ENCODE measurements around the gene ATE1. TPM values are rescaled to one million over a fixed set of nuclear protein-coding genes. Genes with fewer than 3 reads are reported as not detected.

Gene ATE1
- total and polyA plus RNA-seq, 2 experiments from 2014 or later = 17.4 to 24.5 TPM

GRCh38 chr10:121813857-121814256 lies 114.0 kb downstream of the ATE1 start (continued):
- no peak for TF ChIP-seq ETS1 (IDR thresholded peaks at IDR 0.05)
- no peak for TF ChIP-seq EZH2 (IDR thresholded peaks at IDR 0.05; ENCODE audit: low read depth, unreplicated experiment)
- no peak for TF ChIP-seq CTCF (conservative IDR thresholded peaks at IDR 0.05; ENCODE audit: low read depth in 2 of 2)
- TF ChIP-seq POLR2AphosphoS5 (IDR thresholded peaks at IDR 0.05; ENCODE audit: low read depth) = no peak
- no peak for TF ChIP-seq JUNB (IDR thresholded peaks at IDR 0.05; ENCODE audit: unreplicated experiment)
- no peak for TF ChIP-seq NANOG (IDR thresholded peaks at IDR 0.05; ENCODE audit: borderline replicate concordance)
- TF ChIP-seq CREB1 (CRISPR knock-in tag; IDR thresholded peaks at IDR 0.05; ENCODE audit: low read depth) = no peak
- no peak for TF ChIP-seq REST (IDR thresholded peaks at IDR 0.05; ENCODE audit: unreplicated experiment)

GRCh38 chr10:121813211-121813815 lies 114.5 kb downstream of the ATE1 start:
- no peak for ATAC-seq
- no peak for TF ChIP-seq ZNF331 (CRISPR knock-in tag; IDR thresholded peaks at IDR 0.05; ENCODE audit: low read depth)
- TF ChIP-seq POLR2AphosphoS5 (IDR thresholded peaks at IDR 0.05; ENCODE audit: low read depth) = no peak
- no peak for TF ChIP-seq ZNF114 (CRISPR knock-in tag; IDR thresholded peaks at IDR 0.05)
- no peak for TF ChIP-seq CTCF (conservative IDR thresholded peaks at IDR 0.05; ENCODE audit: low read depth in 2 of 2)
- no peak for TF ChIP-seq JUNB (IDR thresholded peaks at IDR 0.05; ENCODE audit: unreplicated experiment)
- TF ChIP-seq REST (IDR thresholded peaks at IDR 0.05; ENCODE audit: unreplicated experiment) = no peak
- no peak for TF ChIP-seq CREB1 (CRISPR knock-in tag; IDR thresholded peaks at IDR 0.05; ENCODE audit: low read depth)
- no peak for TF ChIP-seq EZH2phosphoT487 (IDR thresholded peaks at IDR 0.05; ENCODE audit: unreplicated experiment)
- TF ChIP-seq STAT1 (IDR thresholded peaks at IDR 0.05; ENCODE audit: unreplicated experiment) = no peak
- TF ChIP-seq NANOG (IDR thresholded peaks at IDR 0.05; ENCODE audit: borderline replicate concordance) = no peak
- no peaks in the 10 kb centered on the region for H3K36me3 ChIP-seq (ENCODE audit: insufficient read depth)
- Mint-ChIP-seq H3K27me3 (ENCODE audit: insufficient read depth, low read depth, poor library complexity) (no peaks in the 10 kb centered on the region), H3K36me3 (ENCODE audit: low read depth) (no peaks in the 10 kb centered on the region), H3K4me1 (peaks cover 2% of the 10 kb centered on the region; the same call in 2 of the 3 replicates), H3K4me3 (no peak overlapping the region), H3K9me3 (no peaks in the 10 kb centered on the region), H3K27ac (no peak overlapping the region)
- H3K4me1 ChIP-seq (ENCODE audit: insufficient read depth) = no peaks in the 10 kb centered on the region
- H4K20me1 ChIP-seq (replicated peaks; ENCODE audit: insufficient read depth) = 0 out of 2 replicates have a peak, but pooled peaks cover 3% of the 10 kb centered on the region
- no peak overlapping the region for H3K4me2 ChIP-seq
- H3K27ac ChIP-seq (ENCODE audit: low read depth) = no peak overlapping the region
- H3F3A ChIP-seq (replicated peaks; ENCODE audit: low read depth) = no peaks in the 10 kb centered on the region
- no peaks in the 10 kb centered on the region for H3K27me3 ChIP-seq (ENCODE audit: insufficient read depth)
- no peak overlapping the region for H3K4me3 ChIP-seq
- H3K9me2 ChIP-seq (ENCODE audit: insufficient read depth) = no peaks in the 10 kb centered on the region
- no peaks in the 10 kb centered on the region for H3K79me2 ChIP-seq (replicated peaks; ENCODE audit: insufficient read depth)
- no peak overlapping the region for H2AFZ ChIP-seq
- DNase-seq (ENCODE audit: low spot score) = no peak

All from GM23338 (cell line).